Effector memory CD8-positive, alpha-beta T cell (primary cell): ENCODE results near the gene QDPR.
"Not testable (repeated sequence)": the region's sequence is repeated elsewhere in the genome, so short reads cannot be mapped to it uniquely, and the experiment has no call there.

Experiments
- ATAC-seq: fragments of 150-1000 bp; cut with Tn5 transposase; replicated peaks from 2 replicates; pipeline ENCODE4 v1.10.0; 2021; ENCODE audit warnings: mild to moderate bottlenecking, moderate library complexity
- DNase-seq, 3 experiments: peaks; one replicate each; pipeline ENCODE4 v3.0.0; 2021
- H3K27ac Mint-ChIP-seq, 2 donors: one replicate each; pipeline ENCODE4 v1.8.0; 2022; ENCODE audit warnings: mild to moderate bottlenecking in 2 of 2, mixed read lengths in 2 of 2, moderate library complexity in 2 of 2
- H3K27me3 Mint-ChIP-seq, 2 donors: one replicate each; pipeline ENCODE4 v1.8.0; 2022; ENCODE audit warnings: mixed read lengths in 2 of 2
- H3K36me3 Mint-ChIP-seq: one replicate; pipeline ENCODE4 v1.8.0; 2022; ENCODE audit warnings: mild to moderate bottlenecking, moderate library complexity, mixed read lengths; ENCODE audit not compliant: insufficient read depth
- H3K4me1 Mint-ChIP-seq, 2 donors: one replicate each; pipeline ENCODE4 v1.8.0; 2022; ENCODE audit warnings: low read depth in 2 of 2, mixed read lengths in 2 of 2
- H3K4me3 Mint-ChIP-seq, 2 donors: one replicate each; pipeline ENCODE4 v1.8.0; 2022; ENCODE audit warnings: mild to moderate bottlenecking in 2 of 2, mixed read lengths in 2 of 2, moderate library complexity in 2 of 2
- H3K9me3 Mint-ChIP-seq, 2 donors: one replicate each; pipeline ENCODE4 v1.8.0; 2022; ENCODE audit warnings: mixed read lengths in 2 of 2

Gene QDPR

DNA sequence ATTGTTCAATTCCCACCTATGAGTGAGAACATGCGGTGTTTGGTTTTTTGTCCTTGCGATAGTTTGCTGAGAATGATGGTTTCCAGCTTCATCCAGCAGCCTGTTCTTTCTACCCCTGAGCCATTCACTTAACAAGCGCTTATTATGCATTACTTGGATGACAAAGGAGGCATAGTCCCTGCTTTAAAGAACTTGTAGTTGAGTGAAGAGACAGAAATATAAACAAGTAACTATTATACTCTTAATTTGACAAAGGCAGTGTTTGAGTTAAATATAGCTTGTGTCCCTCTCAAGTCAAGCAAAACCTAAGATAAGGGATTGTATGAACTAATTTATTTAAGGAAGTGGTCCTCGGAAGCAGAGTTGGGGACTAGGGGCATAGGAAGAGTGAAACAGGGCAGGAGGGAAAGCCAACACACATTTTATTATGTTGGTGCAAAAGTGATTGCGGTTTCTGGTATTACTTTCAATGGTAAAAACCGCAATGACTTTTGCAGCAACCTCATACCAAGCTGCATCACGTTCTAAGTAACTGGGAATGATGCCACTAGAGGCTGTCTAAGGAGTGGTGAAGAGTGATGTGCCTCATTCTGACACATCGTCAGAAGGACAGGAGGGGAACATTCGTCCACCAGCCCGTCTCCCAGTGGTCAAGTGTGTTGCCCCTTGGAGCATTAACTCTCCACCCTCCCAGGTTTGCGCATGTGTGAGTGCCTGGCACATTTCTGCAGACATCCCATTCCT lies 41.8 kb downstream of the QDPR start:
- ATAC-seq = no peak
- Mint-ChIP-seq H3K27ac (no peak overlapping the region), H3K4me3 (no peak overlapping the region), H3K36me3 (peaks cover 6% of the 10 kb centered on the region), H3K9me3 (no peaks in the 10 kb centered on the region), H3K4me1 (no peaks in the 10 kb centered on the region), H3K27me3 (no peaks in the 10 kb centered on the region)
- DNase-seq = no peak

DNA sequence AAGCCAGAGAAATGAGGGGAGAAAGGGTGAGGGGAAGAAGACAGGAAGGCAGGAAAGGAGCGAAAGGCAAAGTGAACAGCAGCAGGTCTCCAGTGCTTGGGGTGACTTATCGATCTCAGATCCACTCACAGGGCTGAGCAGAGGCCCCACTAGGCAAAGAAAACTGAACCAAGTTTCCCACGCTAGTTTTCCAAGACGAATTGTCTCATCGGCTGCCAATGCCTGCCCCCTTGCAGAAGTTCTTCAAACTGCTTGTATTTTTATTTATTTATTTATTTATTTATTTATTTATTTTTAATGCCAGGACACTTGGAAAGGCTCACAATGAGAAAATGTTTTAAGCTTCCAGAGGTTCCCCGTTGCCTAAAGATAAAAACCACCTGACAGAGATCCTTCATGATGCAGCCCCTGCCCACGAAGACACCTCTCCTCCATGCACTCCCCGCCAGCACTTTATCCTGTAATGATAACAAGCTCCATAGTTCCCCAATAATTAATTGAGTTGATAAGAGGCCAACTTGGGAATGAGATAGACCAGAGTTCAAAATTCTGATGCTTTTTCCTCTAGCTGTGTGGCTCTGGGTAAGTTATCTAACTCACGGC lies 43.2 kb downstream of the QDPR start:
- Mint-ChIP-seq H3K27me3 (no peaks in the 10 kb centered on the region), H3K27ac (no peak overlapping the region), H3K4me1 (peaks cover 0 to 1% of the 10 kb centered on the region in 2 donors), H3K4me3 (no peak overlapping the region), H3K36me3 (peaks cover 6% of the 10 kb centered on the region), H3K9me3 (no peaks in the 10 kb centered on the region)
- no peak for DNase-seq
- no peak for ATAC-seq

DNA sequence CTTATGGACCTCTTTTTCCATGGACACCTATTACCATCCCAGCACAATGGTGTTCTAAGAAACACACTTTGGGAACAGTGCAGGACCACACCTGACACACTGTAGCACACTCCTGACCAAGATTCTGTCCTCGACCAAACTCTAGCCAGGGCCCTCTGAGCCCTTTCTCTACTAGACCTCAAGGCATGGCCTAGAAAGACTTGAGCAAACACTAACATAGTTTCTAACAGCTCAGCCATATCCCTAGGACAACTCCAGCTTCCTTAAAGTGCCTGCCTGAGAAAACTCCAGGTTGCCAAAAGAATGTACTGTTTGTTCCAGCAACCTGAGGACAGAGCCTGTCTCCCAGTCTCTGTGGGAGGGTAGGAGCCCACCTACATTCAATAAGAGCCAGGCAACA lies 48.3 kb downstream of the QDPR start:
- Mint-ChIP-seq H3K27me3 (no peaks in the 10 kb centered on the region), H3K9me3 (no peaks in the 10 kb centered on the region), H3K27ac (no peak overlapping the region), H3K4me3 (no peak overlapping the region), H3K4me1 (peaks cover 0 to 1% of the 10 kb centered on the region in 2 donors), H3K36me3 (no peaks in the 10 kb centered on the region)
- ATAC-seq (no peak), DNase-seq (no peak)

DNA sequence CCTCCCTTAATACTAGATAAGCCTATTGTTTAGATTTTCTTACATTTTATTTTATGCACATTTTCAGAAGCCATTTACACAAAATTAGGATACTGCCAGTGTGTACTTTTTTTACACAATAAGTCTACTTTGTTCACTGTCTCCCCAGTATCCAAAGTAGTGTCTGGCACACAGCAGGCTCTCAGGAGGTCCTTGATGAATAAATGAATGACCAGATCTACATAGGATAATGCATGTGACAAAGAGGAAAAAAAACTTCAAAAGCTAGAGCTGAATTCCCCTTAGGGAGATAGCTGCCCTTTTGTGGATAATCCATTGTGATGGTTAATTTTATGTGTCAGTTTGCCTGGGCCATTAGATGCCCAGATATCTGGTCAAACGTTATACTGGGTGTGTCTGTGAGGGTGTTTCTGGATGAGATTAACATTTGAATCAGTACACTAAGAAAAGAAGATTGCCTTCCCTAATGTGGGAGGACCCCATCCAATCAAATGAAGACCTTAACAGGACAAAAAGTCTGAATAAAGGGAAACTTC lies 61.6 kb downstream of the QDPR start:
- Mint-ChIP-seq H3K27me3 (peaks cover 12 to 14% of the 10 kb centered on the region in 2 donors), H3K27ac (no peak overlapping the region), H3K4me3 (no peak overlapping the region), H3K4me1 (no peaks in the 10 kb centered on the region), H3K36me3 (no peaks in the 10 kb centered on the region), H3K9me3 (no peaks in the 10 kb centered on the region)
- DNase-seq (no peak), ATAC-seq (no peak)

DNA sequence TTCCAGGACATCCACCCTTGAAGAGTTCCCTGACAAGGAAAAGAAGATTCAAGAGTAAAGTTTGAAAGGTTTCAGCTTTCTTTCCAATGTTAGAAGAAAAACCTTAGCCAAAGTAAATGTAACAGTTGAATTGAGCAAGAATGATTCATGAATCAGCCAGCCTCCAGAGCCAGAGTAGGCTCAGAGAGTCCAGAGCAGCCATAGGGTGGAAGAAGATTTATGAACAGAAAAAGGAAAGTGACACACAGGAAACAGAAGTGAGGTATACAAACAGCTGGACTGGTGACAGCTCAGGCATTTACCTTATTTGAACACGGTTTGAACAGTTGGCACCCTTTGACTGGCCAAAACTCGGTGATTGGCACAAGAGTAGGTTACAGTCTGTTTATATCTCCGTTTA lies 63.2 kb downstream of the QDPR start:
- H3K36me3 Mint-ChIP-seq = no peaks in the 10 kb centered on the region
- no peak for ATAC-seq
- H3K27me3 Mint-ChIP-seq = peaks cover 12 to 14% of the 10 kb centered on the region in 2 donors
- no peaks in the 10 kb centered on the region for H3K9me3 Mint-ChIP-seq
- no peak overlapping the region for H3K27ac Mint-ChIP-seq
- H3K4me1 Mint-ChIP-seq = no peaks in the 10 kb centered on the region
- DNase-seq = no peak
- H3K4me3 Mint-ChIP-seq = no peak overlapping the region

DNA sequence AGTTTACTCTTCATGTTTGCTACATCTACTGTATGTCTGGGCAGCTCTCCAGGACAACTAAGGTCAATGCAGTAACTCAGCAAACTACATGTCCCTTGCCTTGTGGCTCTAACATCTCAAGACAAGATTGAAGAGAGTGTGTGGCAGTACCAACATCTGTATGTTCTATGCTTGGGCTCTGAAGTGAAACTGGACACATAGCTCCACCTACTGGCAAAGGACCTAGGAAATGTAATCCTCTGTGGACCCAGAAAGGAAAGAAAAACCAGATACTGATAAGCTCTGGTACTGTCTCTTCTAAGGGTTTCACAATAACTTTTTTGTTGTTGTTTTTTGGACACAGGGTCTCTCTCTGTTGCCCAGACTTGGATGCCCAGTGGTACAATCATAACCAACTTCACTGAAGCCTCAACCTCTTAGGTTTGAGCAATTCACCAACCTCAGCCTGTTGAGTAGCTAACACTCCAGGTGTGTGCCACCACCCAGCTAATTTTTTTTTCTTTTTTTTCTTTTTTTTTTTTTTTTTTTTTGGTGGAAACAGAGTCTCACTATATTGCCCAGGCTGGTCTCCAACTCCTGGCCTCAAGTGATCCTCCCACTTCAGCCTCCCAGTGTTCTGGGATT lies 64.1 kb downstream of the QDPR start:
- Mint-ChIP-seq H3K4me3 (no peak overlapping the region), H3K4me1 (no peaks in the 10 kb centered on the region), H3K36me3 (no peaks in the 10 kb centered on the region), H3K27me3 (peaks cover 12 to 14% of the 10 kb centered on the region in 2 donors), H3K9me3 (no peaks in the 10 kb centered on the region), H3K27ac (no peak overlapping the region)
- ATAC-seq (peak; percentile 77), DNase-seq (peak; percentile 45 to 61 (median 46))

DNA sequence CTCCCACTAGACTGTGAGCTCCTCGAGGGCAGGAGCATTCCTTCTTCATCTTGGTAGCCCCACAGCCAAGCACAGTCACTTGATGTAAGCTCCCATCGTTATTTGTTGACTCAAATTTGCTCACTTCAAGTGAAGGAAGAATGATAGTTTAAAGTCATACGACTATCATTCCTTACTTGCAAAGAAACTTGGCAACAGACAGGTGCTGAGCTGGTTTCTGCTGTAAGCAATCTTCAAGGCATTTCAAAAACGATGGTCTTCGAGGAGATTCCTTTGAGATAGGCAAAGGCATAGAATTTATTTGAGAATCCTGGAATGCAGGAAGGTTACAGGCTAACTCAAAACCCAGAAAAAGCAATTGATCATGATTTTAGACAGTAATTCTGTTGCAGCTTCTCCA lies 64.8 kb downstream of the QDPR start:
- ATAC-seq (no peak), DNase-seq (no peak)
- Mint-ChIP-seq H3K27me3 (peaks cover 7 to 12% of the 10 kb centered on the region in 2 donors), H3K36me3 (no peaks in the 10 kb centered on the region), H3K27ac (no peak overlapping the region), H3K4me1 (no peaks in the 10 kb centered on the region), H3K9me3 (no peaks in the 10 kb centered on the region), H3K4me3 (no peak overlapping the region)

DNA sequence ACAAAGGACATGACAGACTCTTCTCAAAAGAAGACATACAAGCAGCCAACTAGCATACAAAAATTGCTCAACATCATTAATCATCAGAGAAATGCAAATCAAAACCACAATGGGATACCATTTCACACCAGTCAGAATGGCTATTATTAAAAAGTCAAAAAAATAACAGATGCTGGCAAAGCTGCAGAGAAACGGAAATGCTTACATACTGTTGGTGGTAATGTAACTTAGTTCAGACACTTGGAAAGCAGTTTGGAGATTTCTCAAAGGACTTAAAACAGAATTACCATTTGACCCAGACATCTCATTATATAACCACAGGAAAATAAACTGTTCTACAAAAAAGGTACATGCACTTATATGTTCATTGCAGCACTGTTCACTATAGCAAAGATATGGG lies 69.4 kb downstream of the QDPR start:
- DNase-seq, H3K4me1 Mint-ChIP-seq, H3K9me3 Mint-ChIP-seq, H3K4me3 Mint-ChIP-seq, H3K36me3 Mint-ChIP-seq, H3K27ac Mint-ChIP-seq, ATAC-seq: not testable (repeated sequence)
- peaks cover 0 to 12% of the 10 kb centered on the region in 2 donors for H3K27me3 Mint-ChIP-seq

DNA sequence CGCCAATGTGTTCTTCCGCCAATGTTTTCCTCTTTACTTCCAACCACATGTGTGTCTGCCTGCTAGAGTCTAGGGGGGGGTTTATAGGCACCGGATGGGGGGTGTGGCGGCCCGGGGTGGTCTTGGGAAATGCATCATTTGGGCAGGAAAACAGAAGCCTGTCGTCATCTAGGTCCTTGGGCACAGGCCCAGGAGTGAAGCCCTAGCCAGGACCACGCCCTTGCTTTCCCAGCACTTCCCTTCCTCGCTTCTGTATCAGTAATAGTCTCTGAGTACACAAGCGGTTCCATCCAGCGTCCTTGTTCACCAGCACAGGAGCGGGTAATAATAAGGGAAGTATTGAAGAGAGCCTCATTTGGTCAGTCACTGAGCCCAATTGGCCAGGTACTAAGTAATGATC lies 74.5 kb downstream of the QDPR start:
- H3K4me3 Mint-ChIP-seq = no peak overlapping the region
- no peak for ATAC-seq
- H3K9me3 Mint-ChIP-seq = no peaks in the 10 kb centered on the region
- no peaks in the 10 kb centered on the region for H3K27me3 Mint-ChIP-seq
- no peaks in the 10 kb centered on the region for H3K4me1 Mint-ChIP-seq
- no peak for DNase-seq
- H3K27ac Mint-ChIP-seq = no peak overlapping the region
- H3K36me3 Mint-ChIP-seq = no peaks in the 10 kb centered on the region

DNA sequence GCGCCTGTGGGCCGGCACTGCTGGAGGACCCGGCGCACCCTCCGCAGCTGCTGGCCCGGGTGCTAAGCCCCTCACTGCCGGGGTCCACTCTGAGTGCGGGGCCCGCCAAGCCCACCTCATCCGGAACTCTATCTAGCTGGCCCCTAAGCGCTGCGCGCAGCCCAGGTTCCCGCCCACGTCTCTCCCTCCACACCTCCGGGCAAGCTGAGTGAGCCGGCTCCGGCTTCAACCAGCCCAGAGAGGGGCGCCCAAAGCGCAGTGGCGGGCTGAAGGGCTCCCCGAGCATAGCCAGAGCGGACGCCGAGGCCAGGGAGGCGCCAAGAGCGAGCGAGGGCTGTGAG lies 75.2 kb downstream of the QDPR start:
- ATAC-seq (no peak), DNase-seq (no peak)
- Mint-ChIP-seq H3K36me3 (no peaks in the 10 kb centered on the region), H3K9me3 (peaks cover 0 to 1% of the 10 kb centered on the region in 2 donors), H3K4me3 (no peak overlapping the region), H3K27ac (no peak overlapping the region), H3K4me1 (no peaks in the 10 kb centered on the region), H3K27me3 (no peaks in the 10 kb centered on the region)
